HG03095 (cell line): ENCODE measurements around the gene TMEM25.
"Not testable (repeated sequence)": the region's sequence is repeated elsewhere in the genome, so short reads cannot be mapped to it uniquely, and the experiment has no call there.

ENCODE experiments used
- ATAC-seq: cut with Tn5 transposase; IDR thresholded peaks from one replicate; pipeline ENCODE4 v1.9.1; 2021; ENCODE audit warnings: moderate library complexity; ENCODE audit not compliant: unreplicated experiment

TMEM25 gene

GRCh38 chr11:118530683-118531596 lies at the start of gene TMEM25:
TSS of gene TMEM25 (plus strand) at chr11:118531192. CDS start at chr11:118531802, 610 bp downstream.
- ATAC-seq: peak; percentile 54

- not testable (repeated sequence) for ATAC-seq
Observed at GRCh38 chr11:118481238-118481637, 49.8 kb upstream of the TMEM25 start.

GRCh38 chr11:118484405-118484804 lies 46.6 kb upstream of the TMEM25 start:
- no peak for ATAC-seq

GRCh38 chr11:118485273-118485672 lies 45.7 kb upstream of the TMEM25 start:
- ATAC-seq: no peak

- ATAC-seq: no peak
Observed at GRCh38 chr11:118488480-118489109, 42.4 kb upstream of the TMEM25 start.

- ATAC-seq: no peak
Observed at GRCh38 chr11:118491041-118491440, 40.0 kb upstream of the TMEM25 start.

- ATAC-seq: no peak
Observed at GRCh38 chr11:118497831-118498230, 33.2 kb upstream of the TMEM25 start.

GRCh38 chr11:118503216-118503615 lies 27.8 kb upstream of the TMEM25 start:
- no peak for ATAC-seq

- no peak for ATAC-seq
Observed at GRCh38 chr11:118511601-118512000, 19.4 kb upstream of the TMEM25 start.

- ATAC-seq: no peak
Observed at GRCh38 chr11:118514103-118514502, 16.9 kb upstream of the TMEM25 start.

- ATAC-seq: no peak
Observed at GRCh38 chr11:118519549-118519948, 11.4 kb upstream of the TMEM25 start.

GRCh38 chr11:118521892-118522311 lies 9.1 kb upstream of the TMEM25 start:
- ATAC-seq: no peak

- ATAC-seq: no peak
Observed at GRCh38 chr11:118522571-118523072, 8.4 kb upstream of the TMEM25 start.

- no peak for ATAC-seq
Observed at GRCh38 chr11:118524356-118524755, 6.6 kb upstream of the TMEM25 start.

GRCh38 chr11:118524757-118525470 lies 6.1 kb upstream of the TMEM25 start:
- ATAC-seq: no peak

GRCh38 chr11:118526688-118527087 lies 4.3 kb upstream of the TMEM25 start:
- no peak for ATAC-seq

GRCh38 chr11:118527109-118527508 lies 3.9 kb upstream of the TMEM25 start, which contains the start of gene TTC36:
TSS of gene TTC36 (plus strand) at chr11:118527474. CDS start at chr11:118527495, 21 bp downstream.
- ATAC-seq: no peak

- no peak for ATAC-seq
Observed at GRCh38 chr11:118528511-118528910, 2.5 kb upstream of the TMEM25 start.

- ATAC-seq: no peak
Observed at GRCh38 chr11:118529584-118530175, 1.3 kb upstream of the TMEM25 start.

GRCh38 chr11:118530180-118530682 lies 761 bp upstream of the TMEM25 start:
- no peak for ATAC-seq
